Measurements from ENCODE around the gene SFTA2.

The SFTA2 gene

DNA sequence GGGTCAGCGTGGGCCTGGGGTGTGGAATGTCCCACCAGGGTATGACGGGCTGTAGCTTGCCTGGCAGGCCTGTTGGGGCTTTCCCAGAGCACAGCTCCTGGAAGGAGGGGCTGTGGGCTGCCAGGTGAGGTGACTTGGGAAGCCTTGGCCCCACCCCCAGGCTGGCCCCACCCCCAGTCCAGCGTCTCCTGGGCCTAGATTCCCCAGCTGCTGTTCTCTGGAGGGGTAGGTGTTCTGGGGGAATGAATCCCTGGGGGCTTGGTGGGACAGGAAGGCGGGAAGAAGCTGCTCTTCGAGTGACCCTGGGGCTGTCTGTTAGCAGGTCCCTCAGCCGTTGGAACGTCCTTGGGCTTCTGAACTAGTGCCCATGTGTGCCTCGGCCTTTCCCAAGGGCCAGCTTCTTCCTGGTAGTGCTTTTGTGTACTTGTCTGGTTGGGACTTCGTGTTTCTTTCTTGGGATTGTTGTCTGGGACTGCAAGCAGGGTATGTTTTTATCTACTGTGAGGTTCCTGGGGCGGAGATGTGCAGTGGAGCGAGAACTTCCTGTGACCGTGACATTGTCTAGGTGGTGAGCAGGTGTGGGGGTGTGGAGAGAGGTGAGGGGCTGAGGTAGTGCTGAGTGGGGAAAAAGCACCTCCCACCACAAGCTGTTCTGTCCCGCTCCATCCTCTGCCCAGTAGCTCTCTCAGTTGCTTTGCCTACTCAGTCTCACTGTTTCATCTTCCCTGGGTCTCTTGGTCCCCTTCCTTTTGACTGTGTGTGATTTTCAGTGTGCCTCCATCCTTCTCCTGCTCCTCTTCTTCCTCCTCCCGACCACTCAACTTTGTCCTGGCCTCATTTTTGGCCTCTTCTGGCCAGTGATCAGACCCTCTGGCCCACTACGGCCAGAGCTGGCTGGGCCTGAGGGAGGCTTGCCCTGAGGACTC is 48.9 kb downstream of the SFTA2 start (continued):
- peak; percentile 71 for TF ChIP-seq EGR2 (tag by site-specific recombination; IDR thresholded peaks at IDR 0.05; ENCODE audit: low read depth)
- no peak for TF ChIP-seq TCF7L2 (IDR thresholded peaks at IDR 0.05; ENCODE audit: borderline replicate concordance, low read depth, low read length)
- TF ChIP-seq GFI1B (tag by site-specific recombination; IDR thresholded peaks at IDR 0.05), result no peak
- no peak for TF ChIP-seq ZNF112 (tag by site-specific recombination; IDR thresholded peaks at IDR 0.05)
- TF ChIP-seq BCL11B (tag by site-specific recombination; IDR thresholded peaks at IDR 0.05; ENCODE audit: low read depth), result no peak
- no peak for TF ChIP-seq ZNF184 (tag by site-specific recombination; IDR thresholded peaks at IDR 0.05)
- peak; percentile 35; the same call in 1 of the 2 replicates for TF ChIP-seq ZBTB17 (tag by site-specific recombination; IDR thresholded peaks at IDR 0.05)
- no peak for TF ChIP-seq ZNF324 (tag by site-specific recombination; IDR thresholded peaks at IDR 0.05)
- TF ChIP-seq, protein P1, sequence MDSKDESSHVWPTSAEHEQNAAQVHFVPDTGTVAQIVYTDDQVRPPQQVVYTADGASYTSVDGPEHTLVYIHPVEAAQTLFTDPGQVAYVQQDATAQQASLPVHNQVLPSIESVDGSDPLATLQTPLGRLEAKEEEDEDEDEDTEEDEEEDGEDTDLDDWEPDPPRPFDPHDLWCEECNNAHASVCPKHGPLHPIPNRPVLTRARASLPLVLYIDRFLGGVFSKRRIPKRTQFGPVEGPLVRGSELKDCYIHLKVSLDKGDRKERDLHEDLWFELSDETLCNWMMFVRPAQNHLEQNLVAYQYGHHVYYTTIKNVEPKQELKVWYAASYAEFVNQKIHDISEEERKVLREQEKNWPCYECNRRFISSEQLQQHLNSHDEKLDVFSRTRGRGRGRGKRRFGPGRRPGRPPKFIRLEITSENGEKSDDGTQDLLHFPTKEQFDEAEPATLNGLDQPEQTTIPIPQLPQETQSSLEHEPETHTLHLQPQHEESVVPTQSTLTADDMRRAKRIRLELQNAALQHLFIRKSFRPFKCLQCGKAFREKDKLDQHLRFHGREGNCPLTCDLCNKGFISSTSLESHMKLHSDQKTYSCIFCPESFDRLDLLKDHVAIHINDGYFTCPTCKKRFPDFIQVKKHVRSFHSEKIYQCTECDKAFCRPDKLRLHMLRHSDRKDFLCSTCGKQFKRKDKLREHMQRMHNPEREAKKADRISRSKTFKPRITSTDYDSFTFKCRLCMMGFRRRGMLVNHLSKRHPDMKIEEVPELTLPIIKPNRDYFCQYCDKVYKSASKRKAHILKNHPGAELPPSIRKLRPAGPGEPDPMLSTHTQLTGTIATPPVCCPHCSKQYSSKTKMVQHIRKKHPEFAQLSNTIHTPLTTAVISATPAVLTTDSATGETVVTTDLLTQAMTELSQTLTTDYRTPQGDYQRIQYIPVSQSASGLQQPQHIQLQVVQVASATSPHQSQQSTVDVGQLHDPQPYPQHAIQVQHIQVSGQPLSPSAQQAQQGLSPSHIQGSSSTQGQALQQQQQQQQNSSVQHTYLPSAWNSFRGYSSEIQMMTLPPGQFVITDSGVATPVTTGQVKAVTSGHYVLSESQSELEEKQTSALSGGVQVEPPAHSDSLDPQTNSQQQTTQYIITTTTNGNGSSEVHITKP (tag by site-specific recombination; IDR thresholded peaks at IDR 0.05), result no peak
- no peak for TF ChIP-seq SCRT1 (tag by site-specific recombination; IDR thresholded peaks at IDR 0.05; ENCODE audit: borderline replicate concordance)
- TF ChIP-seq, protein P2, sequence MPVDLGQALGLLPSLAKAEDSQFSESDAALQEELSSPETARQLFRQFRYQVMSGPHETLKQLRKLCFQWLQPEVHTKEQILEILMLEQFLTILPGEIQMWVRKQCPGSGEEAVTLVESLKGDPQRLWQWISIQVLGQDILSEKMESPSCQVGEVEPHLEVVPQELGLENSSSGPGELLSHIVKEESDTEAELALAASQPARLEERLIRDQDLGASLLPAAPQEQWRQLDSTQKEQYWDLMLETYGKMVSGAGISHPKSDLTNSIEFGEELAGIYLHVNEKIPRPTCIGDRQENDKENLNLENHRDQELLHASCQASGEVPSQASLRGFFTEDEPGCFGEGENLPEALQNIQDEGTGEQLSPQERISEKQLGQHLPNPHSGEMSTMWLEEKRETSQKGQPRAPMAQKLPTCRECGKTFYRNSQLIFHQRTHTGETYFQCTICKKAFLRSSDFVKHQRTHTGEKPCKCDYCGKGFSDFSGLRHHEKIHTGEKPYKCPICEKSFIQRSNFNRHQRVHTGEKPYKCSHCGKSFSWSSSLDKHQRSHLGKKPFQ (tag by site-specific recombination; IDR thresholded peaks at IDR 0.05), result no peak
- TF ChIP-seq IKZF3 (tag by site-specific recombination; IDR thresholded peaks at IDR 0.05), result no peak
- TF ChIP-seq, protein P3, sequence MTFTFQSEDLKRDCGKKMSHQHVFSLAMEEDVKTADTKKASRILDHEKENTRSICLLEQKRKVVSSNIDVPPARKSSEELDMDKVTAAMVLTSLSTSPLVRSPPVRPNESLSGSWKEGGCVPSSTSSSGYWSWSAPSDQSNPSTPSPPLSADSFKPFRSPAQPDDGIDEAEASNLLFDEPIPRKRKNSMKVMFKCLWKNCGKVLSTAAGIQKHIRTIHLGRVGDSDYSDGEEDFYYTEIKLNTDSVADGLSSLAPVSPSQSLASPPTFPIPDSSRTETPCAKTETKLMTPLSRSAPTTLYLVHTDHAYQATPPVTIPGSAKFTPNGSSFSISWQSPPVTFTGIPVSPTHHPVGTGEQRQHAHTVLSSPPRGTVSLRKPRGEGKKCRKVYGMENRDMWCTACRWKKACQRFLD (tag by site-specific recombination; IDR thresholded peaks at IDR 0.05), result no peak
- TF ChIP-seq ZSCAN16 (tag by site-specific recombination; IDR thresholded peaks at IDR 0.05), result no peak
- TF ChIP-seq, protein P4, sequence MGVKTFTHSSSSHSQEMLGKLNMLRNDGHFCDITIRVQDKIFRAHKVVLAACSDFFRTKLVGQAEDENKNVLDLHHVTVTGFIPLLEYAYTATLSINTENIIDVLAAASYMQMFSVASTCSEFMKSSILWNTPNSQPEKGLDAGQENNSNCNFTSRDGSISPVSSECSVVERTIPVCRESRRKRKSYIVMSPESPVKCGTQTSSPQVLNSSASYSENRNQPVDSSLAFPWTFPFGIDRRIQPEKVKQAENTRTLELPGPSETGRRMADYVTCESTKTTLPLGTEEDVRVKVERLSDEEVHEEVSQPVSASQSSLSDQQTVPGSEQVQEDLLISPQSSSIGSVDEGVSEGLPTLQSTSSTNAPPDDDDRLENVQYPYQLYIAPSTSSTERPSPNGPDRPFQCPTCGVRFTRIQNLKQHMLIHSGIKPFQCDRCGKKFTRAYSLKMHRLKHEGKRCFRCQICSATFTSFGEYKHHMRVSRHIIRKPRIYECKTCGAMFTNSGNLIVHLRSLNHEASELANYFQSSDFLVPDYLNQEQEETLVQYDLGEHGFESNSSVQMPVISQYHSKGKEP (tag by site-specific recombination; IDR thresholded peaks at IDR 0.05), result no peak
- no peak for TF ChIP-seq ZNF394 (tag by site-specific recombination; IDR thresholded peaks at IDR 0.05; ENCODE audit: borderline replicate concordance)
- 0 out of 2 replicates have a peak, but pooled peaks have one; percentile 23 for TF ChIP-seq WT1 (tag by site-specific recombination; IDR thresholded peaks at IDR 0.05)
- no peak for TF ChIP-seq ZNF274 (IDR thresholded peaks at IDR 0.05; ENCODE audit: low read length)
- no peak for TF ChIP-seq ZNF274 (tag by site-specific recombination; IDR thresholded peaks at IDR 0.05; ENCODE audit: borderline replicate concordance)
- no peak for TF ChIP-seq ZNF133 (tag by site-specific recombination; IDR thresholded peaks at IDR 0.05)
- TF ChIP-seq, protein P5, sequence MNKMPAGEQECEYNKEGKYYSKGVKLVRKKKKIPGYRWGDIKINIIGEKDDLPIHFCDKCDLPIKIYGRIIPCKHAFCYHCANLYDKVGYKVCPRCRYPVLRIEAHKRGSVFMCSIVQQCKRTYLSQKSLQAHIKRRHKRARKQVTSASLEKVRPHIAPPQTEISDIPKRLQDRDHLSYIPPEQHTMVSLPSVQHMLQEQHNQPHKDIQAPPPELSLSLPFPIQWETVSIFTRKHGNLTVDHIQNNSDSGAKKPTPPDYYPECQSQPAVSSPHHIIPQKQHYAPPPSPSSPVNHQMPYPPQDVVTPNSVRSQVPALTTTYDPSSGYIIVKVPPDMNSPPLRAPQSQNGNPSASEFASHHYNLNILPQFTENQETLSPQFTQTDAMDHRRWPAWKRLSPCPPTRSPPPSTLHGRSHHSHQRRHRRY (tag by site-specific recombination; IDR thresholded peaks at IDR 0.05), result no peak
- no peak for TF ChIP-seq ZNF837 (tag by site-specific recombination; IDR thresholded peaks at IDR 0.05)
- TF ChIP-seq, protein P6, sequence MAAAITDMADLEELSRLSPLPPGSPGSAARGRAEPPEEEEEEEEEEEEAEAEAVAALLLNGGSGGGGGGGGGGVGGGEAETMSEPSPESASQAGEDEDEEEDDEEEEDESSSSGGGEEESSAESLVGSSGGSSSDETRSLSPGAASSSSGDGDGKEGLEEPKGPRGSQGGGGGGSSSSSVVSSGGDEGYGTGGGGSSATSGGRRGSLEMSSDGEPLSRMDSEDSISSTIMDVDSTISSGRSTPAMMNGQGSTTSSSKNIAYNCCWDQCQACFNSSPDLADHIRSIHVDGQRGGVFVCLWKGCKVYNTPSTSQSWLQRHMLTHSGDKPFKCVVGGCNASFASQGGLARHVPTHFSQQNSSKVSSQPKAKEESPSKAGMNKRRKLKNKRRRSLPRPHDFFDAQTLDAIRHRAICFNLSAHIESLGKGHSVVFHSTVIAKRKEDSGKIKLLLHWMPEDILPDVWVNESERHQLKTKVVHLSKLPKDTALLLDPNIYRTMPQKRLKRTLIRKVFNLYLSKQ (tag by site-specific recombination; IDR thresholded peaks at IDR 0.05; ENCODE audit: borderline replicate concordance), result no peak
- no peak for TF ChIP-seq ZNF549 (tag by site-specific recombination; IDR thresholded peaks at IDR 0.05)
- no peak for TF ChIP-seq ZBTB8A (tag by site-specific recombination; IDR thresholded peaks at IDR 0.05)
- no peak for TF ChIP-seq ZNF19 (tag by site-specific recombination; IDR thresholded peaks at IDR 0.05; ENCODE audit: low read depth)
- no peak for TF ChIP-seq PRDM1 (tag by site-specific recombination; IDR thresholded peaks at IDR 0.05)

Measured in HEK293 (cell line).